Upper lobe of right lung (tissue), 1 donor: ENCODE data around the gene WNT4. TPM values are rescaled to one million over a fixed set of nuclear protein-coding genes. Genes with fewer than 3 reads are reported as not detected.

ENCODE experiments used
- ATAC-seq: fragments of 200-7000 bp; cut with Tn5 transposase; one replicate; pipeline ENCODE4 v1.9.1; 2020; ENCODE audit warnings: mild to moderate bottlenecking, moderate library complexity
- DNase-seq: peaks from one replicate; pipeline ENCODE4 v3.0.0-alpha.2; 2020
- H3K27ac ChIP-seq: fragments of 200-600 bp; one replicate; pipeline ENCODE4 v1.8.0; 2022
- H3K27me3 ChIP-seq: fragments of 200-600 bp; one replicate; pipeline ENCODE4 v1.8.0; 2022; ENCODE audit warnings: mild to moderate bottlenecking
- H3K36me3 ChIP-seq: fragments of 200-600 bp; one replicate; pipeline ENCODE4 v1.8.0; 2022
- H3K4me1 ChIP-seq: fragments of 200-600 bp; one replicate; pipeline ENCODE4 v1.8.0; 2022
- H3K4me3 ChIP-seq: fragments of 200-600 bp; one replicate; pipeline ENCODE4 v1.8.0; 2022; ENCODE audit warnings: mild to moderate bottlenecking
- H3K9me3 ChIP-seq: fragments of 200-600 bp; one replicate; pipeline ENCODE4 v1.8.0; 2022
- intact Hi-C: fragments of 100-400 bp; cut with DNase I; formaldehyde crosslinking; loops from one replicate; pipeline ENCODE4 v1.11.0; 2022
- total RNA-seq: library from RNA; stranded (reverse); fragmentation: NEBNext Ultra II Directional; extraction: Animal tissue kit (Norgen Biotek cat#: 25700); gene quantifications from one replicate; pipeline ENCODE4 v1.2.1, GENCODE V29; 2021
- TF ChIP-seq, protein P1 (sequence below): fragments of 200-600 bp; IDR thresholded peaks from one replicate; pipeline ENCODE4 v1.8.0; 2022; ENCODE audit warnings: antibody characterized with exemption
- donor health status: DM: no; HTN: yes; CAD: no; lungs with severe emphysema.

The WNT4 gene
- total RNA-seq, 1 donor from 2014 or later = 1.8 TPM

DNA sequence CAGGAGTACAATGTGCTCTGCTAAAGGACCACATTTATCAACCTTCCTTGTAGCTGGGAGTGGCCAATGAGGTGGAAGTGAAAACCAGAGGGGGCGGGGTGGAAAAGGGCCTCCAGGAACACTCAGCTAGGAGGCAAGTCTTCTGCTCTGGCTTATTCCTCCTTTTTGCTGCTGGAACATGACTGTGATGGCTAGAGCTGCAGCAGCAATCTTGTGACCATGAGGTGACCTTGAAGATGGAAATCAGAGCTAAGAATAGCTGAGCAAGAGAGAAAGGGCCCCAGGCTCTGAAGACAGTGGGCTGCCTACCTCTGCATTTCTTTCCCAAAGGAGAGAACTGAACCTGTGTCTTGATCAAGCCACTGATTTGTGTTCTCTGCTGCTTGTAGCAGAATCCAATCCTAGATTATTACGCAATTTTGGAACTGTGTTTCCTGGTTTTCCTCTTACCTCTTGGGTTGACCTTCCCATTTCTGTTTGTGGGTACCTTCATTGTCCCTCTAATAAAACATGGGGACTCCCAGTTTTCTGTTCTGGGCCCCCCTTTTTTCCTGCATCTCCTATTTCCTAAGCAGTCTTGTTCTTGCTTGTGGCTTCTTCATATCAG is 36.4 kb upstream of the WNT4 start:
- no peak for ATAC-seq
- H3K27me3 ChIP-seq = no peaks in the 10 kb centered on the region
- H3K4me3 ChIP-seq = no peak overlapping the region
- TF ChIP-seq, protein P1, sequence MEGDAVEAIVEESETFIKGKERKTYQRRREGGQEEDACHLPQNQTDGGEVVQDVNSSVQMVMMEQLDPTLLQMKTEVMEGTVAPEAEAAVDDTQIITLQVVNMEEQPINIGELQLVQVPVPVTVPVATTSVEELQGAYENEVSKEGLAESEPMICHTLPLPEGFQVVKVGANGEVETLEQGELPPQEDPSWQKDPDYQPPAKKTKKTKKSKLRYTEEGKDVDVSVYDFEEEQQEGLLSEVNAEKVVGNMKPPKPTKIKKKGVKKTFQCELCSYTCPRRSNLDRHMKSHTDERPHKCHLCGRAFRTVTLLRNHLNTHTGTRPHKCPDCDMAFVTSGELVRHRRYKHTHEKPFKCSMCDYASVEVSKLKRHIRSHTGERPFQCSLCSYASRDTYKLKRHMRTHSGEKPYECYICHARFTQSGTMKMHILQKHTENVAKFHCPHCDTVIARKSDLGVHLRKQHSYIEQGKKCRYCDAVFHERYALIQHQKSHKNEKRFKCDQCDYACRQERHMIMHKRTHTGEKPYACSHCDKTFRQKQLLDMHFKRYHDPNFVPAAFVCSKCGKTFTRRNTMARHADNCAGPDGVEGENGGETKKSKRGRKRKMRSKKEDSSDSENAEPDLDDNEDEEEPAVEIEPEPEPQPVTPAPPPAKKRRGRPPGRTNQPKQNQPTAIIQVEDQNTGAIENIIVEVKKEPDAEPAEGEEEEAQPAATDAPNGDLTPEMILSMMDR = no peak
- H3K9me3 ChIP-seq = no peaks in the 10 kb centered on the region
- no peak overlapping the region for H3K27ac ChIP-seq
- no peaks in the 10 kb centered on the region for H3K4me1 ChIP-seq
- DNase-seq = no peak
- intact Hi-C loops = no loop called here
- no peaks in the 10 kb centered on the region for H3K36me3 ChIP-seq

DNA sequence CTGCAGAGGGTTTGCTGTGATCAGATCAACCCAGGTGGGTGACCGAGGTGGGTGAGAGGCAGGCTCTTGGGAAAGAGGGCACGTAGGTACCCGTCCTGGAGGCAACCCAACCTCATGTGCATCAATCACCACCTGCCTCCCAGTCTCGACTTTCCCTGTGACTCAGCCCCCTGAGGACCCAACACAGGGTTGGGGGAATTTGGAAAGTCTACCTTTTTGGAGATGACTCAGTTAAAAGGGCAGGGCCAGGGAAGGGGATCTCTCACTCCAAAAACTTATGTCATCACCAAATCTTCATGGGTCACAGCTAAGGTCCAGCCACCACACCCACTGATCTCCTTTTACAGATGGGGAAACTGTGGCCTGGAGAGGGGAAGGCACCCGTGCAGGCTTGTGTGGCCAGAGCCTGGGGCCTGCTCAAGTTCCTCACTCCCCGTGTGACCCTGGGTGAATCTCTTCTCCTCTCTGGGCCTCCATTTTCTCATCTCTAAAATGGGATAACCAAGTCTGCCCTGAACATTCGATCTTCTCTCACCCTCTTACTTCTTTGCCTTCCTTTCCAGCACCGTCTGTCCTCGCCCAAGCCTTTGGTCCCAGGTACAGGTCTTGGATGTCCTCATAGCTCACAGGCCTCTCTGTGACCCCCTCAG is 34.6 kb upstream of the WNT4 start:
- H3K36me3 ChIP-seq = no peaks in the 10 kb centered on the region
- H3K27me3 ChIP-seq = no peaks in the 10 kb centered on the region
- H3K4me1 ChIP-seq = no peaks in the 10 kb centered on the region
- TF ChIP-seq, protein P1 = no peak
- ATAC-seq (no peak), DNase-seq (no peak)
- no peak overlapping the region for H3K27ac ChIP-seq
- H3K4me3 ChIP-seq = no peak overlapping the region
- H3K9me3 ChIP-seq = no peaks in the 10 kb centered on the region
- intact Hi-C loops = no loop called here

DNA sequence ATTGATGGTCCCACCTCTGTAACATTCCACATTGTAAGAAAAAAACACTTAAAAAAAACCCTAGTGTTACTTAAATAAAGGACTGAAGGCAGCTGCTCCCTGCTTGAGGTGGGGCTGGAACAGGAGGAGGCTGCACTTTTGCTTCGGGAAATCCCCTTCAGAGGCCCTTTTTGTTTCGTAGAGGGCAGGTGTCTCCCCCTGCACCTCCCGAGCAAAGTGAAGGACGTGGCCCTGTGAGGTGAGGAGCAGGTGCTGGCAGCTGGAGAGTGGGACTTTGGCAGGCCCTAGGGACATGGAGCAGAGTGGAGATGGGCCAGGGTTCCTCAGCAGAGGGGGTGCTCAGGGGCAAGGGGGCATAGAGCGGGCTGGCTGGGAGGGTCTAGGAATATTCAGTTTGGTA is 33.4 kb upstream of the WNT4 start:
- no peak for ATAC-seq
- TF ChIP-seq, protein P1 = no peak
- intact Hi-C loops = no loop called here

GRCh38 chr1:22174446-22175220 is 31.7 kb upstream of the WNT4 start:
- H3K4me3 ChIP-seq = no peak overlapping the region
- TF ChIP-seq, protein P1 = no peak
- no peaks in the 10 kb centered on the region for H3K36me3 ChIP-seq
- ATAC-seq = no peak
- no peaks in the 10 kb centered on the region for H3K27me3 ChIP-seq
- no peaks in the 10 kb centered on the region for H3K4me1 ChIP-seq
- intact Hi-C loops = no loop called here
- H3K9me3 ChIP-seq = no peaks in the 10 kb centered on the region
- H3K27ac ChIP-seq = no peak overlapping the region
- DNase-seq = no peak

More for the DNA sequence above, 33.4 kb upstream of the WNT4 start:
- Histone ChIP-seq H3K27ac (no peak overlapping the region), H3K36me3 (no peaks in the 10 kb centered on the region), H3K27me3 (no peaks in the 10 kb centered on the region), H3K4me1 (no peaks in the 10 kb centered on the region), H3K9me3 (no peaks in the 10 kb centered on the region), H3K4me3 (no peak overlapping the region)
- no peak for DNase-seq

- no peaks in the 10 kb centered on the region for H3K9me3 ChIP-seq
- no peaks in the 10 kb centered on the region for H3K36me3 ChIP-seq
- no peak overlapping the region for H3K4me3 ChIP-seq
- DNase-seq = no peak
- intact Hi-C loops = no loop called here
- TF ChIP-seq, protein P1 = no peak
- no peaks in the 10 kb centered on the region for H3K4me1 ChIP-seq
- no peak for ATAC-seq
- no peaks in the 10 kb centered on the region for H3K27me3 ChIP-seq
- no peak overlapping the region for H3K27ac ChIP-seq
Measured at GRCh38 chr1:22171951-22172715, 29.2 kb upstream of the WNT4 start.
